ENCODE measurements around the gene CLEC3A. TPM values are rescaled to one million over a fixed set of nuclear protein-coding genes. Genes with fewer than 3 reads are reported as not detected.
A peak's percentile ranks its signal among the peaks of the same experiment; 100 is the strongest.

CLEC3A gene
- total RNA-seq, 1 experiment from 2014 or later = not detected

GRCh38 chr16:78004517-78004916 is 17.8 kb upstream of the CLEC3A start:
- intact Hi-C loops (cut with micrococcal nuclease) = loop anchor here (5.0 kb wide), 1 partner anchor 93 kb away; the partner anchor contains the start of gene WWOX
- DNase-seq (ENCODE audit: low read depth, low spot score) = no peak
- no peaks in the 10 kb centered on the region for H4K20me1 ChIP-seq (ENCODE audit: insufficient read depth)
- no peaks in the 10 kb centered on the region for H3K9me2 ChIP-seq (ENCODE audit: insufficient read depth)
- no peak overlapping the region for H3K27ac ChIP-seq (ENCODE audit: low read depth, low read length)
- H3K9me3 ChIP-seq (ENCODE audit: control insufficient read depth in 1 of 2, insufficient read depth in 1 of 2, low read depth in 1 of 2, low read length in 2 of 2) = no peaks in the 10 kb centered on the region
- peaks cover 0 to 6% of the 10 kb centered on the region in 2 experiments; a peak in 1 of 4 replicates for H3K4me1 ChIP-seq (ENCODE audit: control insufficient read depth in 1 of 2, insufficient read depth in 2 of 2, low read length in 2 of 2)
- no peak overlapping the region for H2AFZ ChIP-seq (ENCODE audit: low read depth, low read length, poor library complexity, severe bottlenecking)
- no peaks in the 10 kb centered on the region for H3K79me2 ChIP-seq (ENCODE audit: insufficient read depth, low read length)
- ChIA-PET POLR2A (no interaction called here), CTCF (interaction anchor here (1.5 to 3.0 kb wide), 3 partner anchors 53 to 95 kb away, joined by 4 to 11 read pairs (median 8); partner anchors contain the start of gene WWOX), RAD21 (ENCODE audit: low non-redundant PET in 1 of 2, low total read pairs in 2 of 2, uncharacterized antibody in 2 of 2, unreplicated experiment in 2 of 2) (no interaction called here)
- H3K36me3 ChIP-seq (ENCODE audit: control insufficient read depth in 1 of 2, insufficient read depth in 2 of 2, low read length in 2 of 2) = no peaks in the 10 kb centered on the region
- no peaks in the 10 kb centered on the region for H3K27me3 ChIP-seq (ENCODE audit: insufficient read depth, low read length)
- H3K4me2 ChIP-seq (ENCODE audit: low read length) = no peak overlapping the region
- no peak for ATAC-seq
- TF ChIP-seq REST (IDR thresholded peaks at IDR 0.05; ENCODE audit: low read depth) (no peak), SP1 (IDR thresholded peaks at IDR 0.05; ENCODE audit: low read depth) (no peak)
- no TSS peak for BruUV-seq (replicated peaks)
- no peak overlapping the region for H3K4me3 ChIP-seq (replicated peaks in 1 of 2; ENCODE audit: low read depth in 1 of 2, low read length in 2 of 2)
- no peak overlapping the region for H3K9ac ChIP-seq (ENCODE audit: low read length)

GRCh38 chr16:78005881-78006280 is 16.5 kb upstream of the CLEC3A start:
- Histone ChIP-seq H3K79me2 (ENCODE audit: insufficient read depth, low read length) (no peaks in the 10 kb centered on the region), H3K27me3 (ENCODE audit: insufficient read depth, low read length) (0 out of 2 replicates have a peak, but pooled peaks cover 2% of the 10 kb centered on the region), H4K20me1 (ENCODE audit: insufficient read depth) (no peaks in the 10 kb centered on the region), H3K4me1 (ENCODE audit: control insufficient read depth in 1 of 2, insufficient read depth in 2 of 2, low read length in 2 of 2) (peaks cover 0 to 6% of the 10 kb centered on the region in 2 experiments; a peak in 1 of 4 replicates), H3K4me3 (replicated peaks in 1 of 2; ENCODE audit: low read depth in 1 of 2, low read length in 2 of 2) (no peak overlapping the region), H3K27ac (ENCODE audit: low read depth, low read length) (no peak overlapping the region), H2AFZ (ENCODE audit: low read depth, low read length, poor library complexity, severe bottlenecking) (no peak overlapping the region), H3K9me3 (ENCODE audit: control insufficient read depth in 1 of 2, insufficient read depth in 1 of 2, low read depth in 1 of 2, low read length in 2 of 2) (no peaks in the 10 kb centered on the region), H3K9me2 (ENCODE audit: insufficient read depth) (no peaks in the 10 kb centered on the region), H3K36me3 (ENCODE audit: control insufficient read depth in 1 of 2, insufficient read depth in 2 of 2, low read length in 2 of 2) (no peaks in the 10 kb centered on the region), H3K4me2 (ENCODE audit: low read length) (no peak overlapping the region), H3K9ac (ENCODE audit: low read length) (no peak overlapping the region)
- CTCF ChIA-PET = no interaction called here
- TF ChIP-seq MAX (IDR thresholded peaks at IDR 0.05) (no peak), CTCF (IDR thresholded peaks at IDR 0.05 in 2 of 3, conservative IDR thresholded peaks at IDR 0.05 in 1 of 3; ENCODE audit: borderline replicate concordance in 1 of 3, insufficient read depth in 1 of 3, low read depth in 2 of 3, low read length in 2 of 3) (peak; percentile 19 to 49 (median 46); a peak in 4 of 6 replicates), RAD21 (IDR thresholded peaks at IDR 0.05; ENCODE audit: low read depth) (0 out of 2 replicates have a peak, but pooled peaks have one; percentile 15)
- DNase-seq (ENCODE audit: low read depth, low spot score) = peak; percentile 16
- BruUV-seq (replicated peaks) = no TSS peak
- RAD21 ChIA-PET (ENCODE audit: low non-redundant PET in 1 of 2, low total read pairs in 2 of 2, uncharacterized antibody in 2 of 2, unreplicated experiment in 2 of 2) = no interaction called here
- intact Hi-C loops (cut with micrococcal nuclease) = no loop called here
- peak; percentile 36 for ATAC-seq
- POLR2A ChIA-PET = no interaction called here
